HepG2 (cell line): ENCODE results near the gene H6PD. TPM values are rescaled to one million over a fixed set of nuclear protein-coding genes. Genes with fewer than 3 reads are reported as not detected.

Experiments
- ATAC-seq: fragments of 200-7000 bp; cut with Tn5 transposase; 3 replicates; pipeline ENCODE4 v1.9.1; 2020; ENCODE audit warnings: mild to moderate bottlenecking, moderate library complexity
- BruUV-seq: library from RNA; stranded (reverse); fragments of 400-500 nt; replicated peaks from 2 replicates; lab custom pipeline; 2021; lab: Mats Ljungman, UMichigan
- CTCF ChIA-PET: fragments of 300-600 bp; formaldehyde crosslinking; extraction: SDS; loops from one replicate; lab custom pipeline; 2021; ENCODE audit warnings: low total read pairs, inconsistent platforms, low intra/inter-chr PET ratio; lab: Yijun Ruan, JAX
- POLR2A ChIA-PET: fragments of 350-600 bp; sonication (Branson Sonifier 250); formaldehyde crosslinking; loops from one replicate; lab custom pipeline; 2020; ENCODE audit warnings: antibody characterized with exemption, inconsistent platforms; lab: Yijun Ruan, JAX
- DNase-seq: peaks from one replicate; pipeline ENCODE4 v3.0.0-alpha.2; 2015; ENCODE audit warnings: low spot score
- FAIRE-seq: peaks from 3 replicates; lab custom pipeline; 2011; peaks lifted over from hg19 to GRCh38; lab: Jason Lieb, UNC
- H2AFZ ChIP-seq: one replicate; pipeline ENCODE4 v1.6.1; 2011; ENCODE audit warnings: low read length, inconsistent platforms
- H3K27ac ChIP-seq: fragments of 300-600 bp; 3 replicates; pipeline ENCODE4 v1.8.0; 2011; ENCODE audit warnings: mixed run types, mild to moderate bottlenecking, mixed read lengths, low read length, inconsistent platforms; ENCODE audit not compliant: insufficient read depth; ENCODE audit errors: extremely low read length
- H3K27me3 ChIP-seq, 2 experiments: fragments of 200-600 bp in 1 of 2; 2 replicates in 1 of 2; 3 replicates in 1 of 2; pipeline versions ENCODE4 v1.6.0 to v1.8.0; 2011; ENCODE audit warnings: low read length in 2 of 2, mild to moderate bottlenecking in 2 of 2, moderate library complexity in 2 of 2, inconsistent platforms in 1 of 2; ENCODE audit not compliant: insufficient read depth in 2 of 2, control insufficient read depth in 1 of 2
- H3K36me3 ChIP-seq, 2 experiments: fragments of 200-600 bp in 1 of 2; replicated peaks in 1 of 2; 2 replicates in 1 of 2; 3 replicates in 1 of 2; pipeline versions ENCODE4 v1.5.1 to v1.8.0; 2011; ENCODE audit warnings: low read length in 2 of 2, inconsistent platforms in 1 of 2; ENCODE audit not compliant: insufficient read depth in 2 of 2, control insufficient read depth in 1 of 2
- H3K4me1 ChIP-seq: 2 replicates; pipeline ENCODE4 v1.5.1; 2012; ENCODE audit warnings: low read length, inconsistent platforms; ENCODE audit not compliant: insufficient read depth
- H3K4me2 ChIP-seq: 2 replicates; pipeline ENCODE4 v1.6.0; 2011; ENCODE audit warnings: low read depth, low read length, inconsistent platforms
- H3K4me3 ChIP-seq, 3 experiments: fragments of 200-600 bp in 1 of 3; sonication (generic), shearing (Covaris generic) in 1 of 3; replicated peaks in 1 of 3; 2 replicates each; pipeline ENCODE4 v1.5.1; 2011 to 2016; ENCODE audit warnings: low read length in 3 of 3, inconsistent platforms in 2 of 3, low read depth in 2 of 3, mild to moderate bottlenecking in 2 of 3, control low read depth in 1 of 3, mixed read lengths in 1 of 3; ENCODE audit not compliant: insufficient read depth in 1 of 3
- H3K79me2 ChIP-seq: one replicate; pipeline ENCODE4 v1.6.1; 2011; ENCODE audit warnings: low read length, inconsistent platforms; ENCODE audit not compliant: insufficient read depth
- H3K9ac ChIP-seq: 2 replicates; pipeline ENCODE4 v1.6.0; 2011; ENCODE audit warnings: mild to moderate bottlenecking, low read depth, low read length, inconsistent platforms; ENCODE audit not compliant: insufficient read depth
- H3K9me3 ChIP-seq: 2 replicates; pipeline ENCODE4 v1.5.1; 2012; ENCODE audit warnings: mild to moderate bottlenecking, low read length
- H4K20me1 ChIP-seq: 2 replicates; pipeline ENCODE4 v1.6.0; 2011; ENCODE audit warnings: inconsistent platforms, mild to moderate bottlenecking, low read length, moderate library complexity; ENCODE audit not compliant: insufficient read depth
- CCDC6 ChIP-seq: sonication (generic); formaldehyde crosslinking; IDR thresholded peaks from 2 replicates; pipeline ENCODE4 v1.8.1; 2022; ENCODE audit warnings: mild to moderate bottlenecking, missing genetic modification reagents, moderate library complexity
- FOXC1 ChIP-seq: sonication (generic); formaldehyde crosslinking; IDR thresholded peaks from 2 replicates; pipeline ENCODE4 v1.8.0; 2022; ENCODE audit warnings: mild to moderate bottlenecking, missing genetic modification reagents, borderline replicate concordance
- NFE2 ChIP-seq: sonication (generic); formaldehyde crosslinking; IDR thresholded peaks from 2 replicates; pipeline ENCODE4 v1.4.0; 2020; ENCODE audit warnings: missing genetic modification reagents
- POLR2AphosphoS5 ChIP-seq: IDR thresholded peaks from 2 replicates; pipeline ENCODE4 v1.6.1; 2012; ENCODE audit warnings: low read depth, low read length
- RFXAP ChIP-seq: sonication (generic); formaldehyde crosslinking; IDR thresholded peaks from 2 replicates; pipeline ENCODE4 v1.4.0; 2020; ENCODE audit warnings: missing genetic modification reagents, borderline replicate concordance
- SNRNP70 ChIP-seq: fragments of 200-400 bp; formaldehyde crosslinking; IDR thresholded peaks from 2 replicates; pipeline ENCODE4 v1.6.1; 2017; ENCODE audit warnings: mild to moderate bottlenecking, low read depth, low read length, moderate library complexity
- ZMYM4 ChIP-seq: sonication (generic); formaldehyde crosslinking; IDR thresholded peaks from 2 replicates; pipeline ENCODE4 v1.8.1; 2023; ENCODE audit warnings: mild to moderate bottlenecking, missing genetic modification reagents
- ZNF296 ChIP-seq: sonication (generic); formaldehyde crosslinking; conservative IDR thresholded peaks from 2 replicates; pipeline ENCODE4 v1.5.0; 2020; ENCODE audit warnings: mild to moderate bottlenecking, missing genetic modification reagents
- ZNF335 ChIP-seq: sonication (generic); formaldehyde crosslinking; IDR thresholded peaks from 2 replicates; pipeline ENCODE4 v1.4.0; 2020; ENCODE audit warnings: missing genetic modification reagents
- ZNF510 ChIP-seq: sonication (generic); formaldehyde crosslinking; IDR thresholded peaks from 2 replicates; pipeline ENCODE4 v1.4.0; 2020; ENCODE audit warnings: low read depth, mild to moderate bottlenecking, missing genetic modification reagents
- ZNF709 ChIP-seq: sonication (generic); formaldehyde crosslinking; IDR thresholded peaks from 2 replicates; pipeline ENCODE4 v1.5.0; 2020; ENCODE audit warnings: mild to moderate bottlenecking, missing genetic modification reagents
- WGBS: methylation state at CpG from one replicate; pipeline ENCODE4 v1.1.6; 2017; ENCODE audit warnings: low lambda C conversion rate; 5-methylcytosine and 5-hydroxymethylcytosine counted together
- in situ Hi-C: cut with HindIII; loops from 2 replicates; pipeline ENCODE4 v1.10.0; 2017; ENCODE audit warnings: low pct_unique_long_range_greater_than_20kb; ENCODE audit not compliant: extremely low pct_ligation_motif_present
- intact Hi-C: fragments of 100-400 bp; cut with micrococcal nuclease; formaldehyde crosslinking; loops from one replicate; pipeline ENCODE4 v1.10.0; 2022; ENCODE audit not compliant: unreplicated experiment
- polyA plus RNA-seq, 8 experiments: library from polyadenylated mRNA; depleted of rRNA in 3 of 8; stranded (reverse) in 7 of 8; unstranded in 1 of 8; fragments of >200 nt; fragmentation: Illumina TruSeq in 4 of 8; extraction: Trizol in 4 of 8; gene quantifications; 2 replicates each; pipeline versions ENCODE4 v1.2.1 to v1.2.3, GENCODE V29; 2011 to 2016; ENCODE audit warnings: low read depth in 4 of 8, missing spikeins in 1 of 8, mixed read lengths in 1 of 8; ENCODE audit not compliant: insufficient read depth in 1 of 8
- total RNA-seq, 5 experiments: library from RNA; depleted of rRNA; stranded (reverse); fragments of >200 nt; fragmentation: Illumina TruSeq; extraction: Trizol; gene quantifications; 2 replicates each; pipeline ENCODE4 v1.2.3, GENCODE V29; 2016; ENCODE audit warnings: low read depth in 1 of 5
- TF ChIP-seq, protein P1 (sequence below): sonication (generic); formaldehyde crosslinking; IDR thresholded peaks from 2 replicates; pipeline ENCODE4 v1.8.0; 2022; ENCODE audit warnings: missing genetic modification reagents, low read depth, mild to moderate bottlenecking, borderline replicate concordance
- TF ChIP-seq, protein P2 (sequence below): sonication (generic); formaldehyde crosslinking; IDR thresholded peaks from 2 replicates; pipeline ENCODE4 v1.4.0; 2020; ENCODE audit warnings: missing genetic modification reagents
- TF ChIP-seq, protein P3 (sequence below): sonication (generic); formaldehyde crosslinking; IDR thresholded peaks from 2 replicates; pipeline ENCODE4 v1.4.0; 2020; ENCODE audit warnings: missing genetic modification reagents

The H6PD gene
- total and polyA plus RNA-seq, 2 of the 13 experiments (the other 11 are each of a cell fraction or from before 2014, with no cell fraction given), result 9.3 to 14.1 TPM

DNA sequence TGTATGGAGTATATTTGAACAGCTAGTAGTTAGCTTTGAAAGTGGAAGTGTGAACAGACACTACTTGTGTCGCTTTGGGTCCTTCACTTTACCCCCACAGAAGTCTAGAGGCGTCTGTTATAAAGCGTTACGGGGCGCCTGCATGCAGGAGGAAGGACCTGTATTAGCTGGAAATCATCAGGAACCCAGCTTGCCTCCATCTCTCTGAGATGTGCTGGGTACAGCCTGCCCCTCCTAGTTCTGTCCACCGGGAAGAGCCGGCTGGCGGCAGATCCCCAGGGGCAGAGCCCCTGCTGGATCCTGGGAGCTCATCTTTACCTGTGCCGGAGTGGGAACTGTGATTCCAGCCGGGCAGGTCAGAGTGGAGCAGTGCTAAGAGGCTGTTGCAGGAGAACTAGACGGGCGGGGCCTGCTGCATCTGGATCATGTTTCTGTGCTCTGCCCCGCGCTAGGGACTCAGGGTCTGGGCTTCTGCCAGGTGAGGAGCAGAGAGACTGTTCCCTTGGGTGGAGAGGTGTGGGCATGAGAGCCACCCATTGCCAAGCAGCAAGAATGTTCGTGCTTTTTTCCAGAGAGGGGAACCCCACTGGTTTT is 35.8 kb downstream of the H6PD start:
- no peak overlapping the region for H2AFZ ChIP-seq
- DNase-seq (no peak), FAIRE-seq (no peak)
- no peaks in the 10 kb centered on the region for H3K27me3 ChIP-seq
- in situ Hi-C loops (no loop called here), intact Hi-C loops (no loop called here)
- no TSS peak for BruUV-seq
- H3K4me3 ChIP-seq, result no peak overlapping the region
- ChIA-PET CTCF (no interaction called here), POLR2A (no interaction called here)
- no peaks in the 10 kb centered on the region for H3K79me2 ChIP-seq
- peaks cover 5% of the 10 kb centered on the region for H3K4me1 ChIP-seq
- WGBS, result 92% methylated on average over 11 of the region's 15 CpGs
- no peak overlapping the region for H3K9ac ChIP-seq
- no peaks in the 10 kb centered on the region for H3K36me3 ChIP-seq
- H4K20me1 ChIP-seq, result no peaks in the 10 kb centered on the region
- no peak overlapping the region for H3K4me2 ChIP-seq
- no peak overlapping the region for H3K27ac ChIP-seq
- H3K9me3 ChIP-seq, result no peaks in the 10 kb centered on the region
- TF ChIP-seq, protein P1, sequence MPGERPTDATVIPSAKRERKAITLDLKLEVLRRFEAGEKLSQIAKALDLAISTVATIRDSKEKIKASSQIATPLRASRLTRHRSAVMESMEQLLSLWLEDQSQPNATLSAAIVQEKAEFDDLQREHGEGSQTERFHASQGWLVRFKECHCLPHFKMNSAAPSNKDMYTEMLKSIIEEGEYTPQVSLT (CRISPR knock-in tag), result no peak
- TF ChIP-seq SNRNP70 (no peak), CCDC6 (CRISPR knock-in tag) (no peak), RFXAP (CRISPR knock-in tag) (no peak), NFE2 (CRISPR knock-in tag) (no peak), ZMYM4 (CRISPR knock-in tag) (no peak)
- TF ChIP-seq, protein P2, sequence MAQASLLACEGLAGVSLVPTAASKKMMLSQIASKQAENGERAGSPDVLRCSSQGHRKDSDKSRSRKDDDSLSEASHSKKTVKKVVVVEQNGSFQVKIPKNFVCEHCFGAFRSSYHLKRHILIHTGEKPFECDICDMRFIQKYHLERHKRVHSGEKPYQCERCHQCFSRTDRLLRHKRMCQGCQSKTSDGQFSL (CRISPR knock-in tag), result no peak
- TF ChIP-seq, all 625 proteins: peak for 0
- no peak for ATAC-seq

DNA sequence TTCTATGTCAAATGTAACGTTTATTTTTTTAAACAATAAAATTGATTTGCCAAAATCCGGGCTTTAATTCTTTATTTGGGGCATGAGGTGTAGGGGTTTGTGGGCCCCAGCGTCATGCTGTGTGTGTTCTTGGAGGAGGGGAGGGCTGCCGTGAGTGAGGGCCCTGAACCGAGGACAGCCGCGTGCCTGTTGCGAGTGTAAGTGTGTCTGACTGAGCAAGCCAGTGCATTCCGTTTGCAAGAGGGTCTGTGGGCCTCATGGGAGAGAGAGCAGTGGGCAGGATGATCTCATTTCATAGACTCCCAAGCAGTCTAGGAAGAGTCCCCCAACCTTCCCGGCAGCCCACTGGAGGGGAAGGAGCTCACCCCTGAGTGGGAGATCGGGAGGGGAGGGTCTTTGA is 36.7 kb downstream of the H6PD start:
- WGBS, result 79% methylated on average over 11 of the region's 11 CpGs
- FAIRE-seq (no peak), ATAC-seq (no peak), DNase-seq (no peak)
- Histone ChIP-seq H3K4me1 (peaks cover 13% of the 10 kb centered on the region), H3K4me2 (no peak overlapping the region), H3K9me3 (no peaks in the 10 kb centered on the region), H3K4me3 (no peak overlapping the region), H3K27ac (no peak overlapping the region), H3K27me3 (no peaks in the 10 kb centered on the region), H4K20me1 (no peaks in the 10 kb centered on the region), H3K9ac (no peak overlapping the region), H3K36me3 (no peaks in the 10 kb centered on the region), H3K79me2 (no peaks in the 10 kb centered on the region), H2AFZ (no peak overlapping the region)
- in situ Hi-C loops, result no loop called here
- POLR2A ChIA-PET, result no interaction called here
- CTCF ChIA-PET, result interaction anchor here (0.5 kb wide), 1 partner anchor 221 kb away, joined by 3 read pairs; no protein-coding TSS in a partner anchor
- intact Hi-C loops, result no loop called here
- no peak for TF ChIP-seq ZNF510 (CRISPR knock-in tag)
- no peak for TF ChIP-seq ZNF335
- no peak for TF ChIP-seq ZNF709 (CRISPR knock-in tag)
- TF ChIP-seq ZNF296 (CRISPR knock-in tag), result no peak
- TF ChIP-seq, protein P3, sequence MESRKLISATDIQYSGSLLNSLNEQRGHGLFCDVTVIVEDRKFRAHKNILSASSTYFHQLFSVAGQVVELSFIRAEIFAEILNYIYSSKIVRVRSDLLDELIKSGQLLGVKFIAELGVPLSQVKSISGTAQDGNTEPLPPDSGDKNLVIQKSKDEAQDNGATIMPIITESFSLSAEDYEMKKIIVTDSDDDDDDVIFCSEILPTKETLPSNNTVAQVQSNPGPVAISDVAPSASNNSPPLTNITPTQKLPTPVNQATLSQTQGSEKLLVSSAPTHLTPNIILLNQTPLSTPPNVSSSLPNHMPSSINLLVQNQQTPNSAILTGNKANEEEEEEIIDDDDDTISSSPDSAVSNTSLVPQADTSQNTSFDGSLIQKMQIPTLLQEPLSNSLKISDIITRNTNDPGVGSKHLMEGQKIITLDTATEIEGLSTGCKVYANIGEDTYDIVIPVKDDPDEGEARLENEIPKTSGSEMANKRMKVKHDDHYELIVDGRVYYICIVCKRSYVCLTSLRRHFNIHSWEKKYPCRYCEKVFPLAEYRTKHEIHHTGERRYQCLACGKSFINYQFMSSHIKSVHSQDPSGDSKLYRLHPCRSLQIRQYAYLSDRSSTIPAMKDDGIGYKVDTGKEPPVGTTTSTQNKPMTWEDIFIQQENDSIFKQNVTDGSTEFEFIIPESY (CRISPR knock-in tag), result peak; percentile 66; the same call in 1 of the 2 replicates
- TF ChIP-seq FOXC1, result no peak
- no peak for TF ChIP-seq POLR2AphosphoS5
- no TSS peak for BruUV-seq
